ENCODE results near the gene PTGES2.

The PTGES2 gene

GRCh38 chr9:128127568-128127989 is at the start of gene PTGES2:
TSS of gene PTGES2 (minus strand) at chr9:128127729. CDS start at chr9:128127717, 12 bp downstream.
- Mint-ChIP-seq H3K27me3 (no peaks in the 10 kb centered on the region), H3K27ac (peak within 1 kb of the TSS; percentile 99), H3K4me3 (peak within 1 kb of the TSS; percentile 98), H3K4me1 (ENCODE audit: low read depth) (peaks cover 28% of the 10 kb centered on the region), H3K36me3 (no peaks in the 10 kb centered on the region), H3K9me3 (ENCODE audit: low read depth) (no peaks in the 10 kb centered on the region)

GRCh38 chr9:128175726-128176125 is 48.2 kb upstream of the PTGES2 start:
- H3K4me1 Mint-ChIP-seq (ENCODE audit: low read depth), result no peaks in the 10 kb centered on the region
- H3K4me3 Mint-ChIP-seq, result no peak overlapping the region
- no peaks in the 10 kb centered on the region for H3K9me3 Mint-ChIP-seq (ENCODE audit: low read depth)
- H3K36me3 Mint-ChIP-seq, result no peaks in the 10 kb centered on the region
- H3K27ac Mint-ChIP-seq, result no peak overlapping the region
- no peaks in the 10 kb centered on the region for H3K27me3 Mint-ChIP-seq

GRCh38 chr9:128175102-128175563 is 47.6 kb upstream of the PTGES2 start:
- Mint-ChIP-seq H3K27me3 (no peaks in the 10 kb centered on the region), H3K36me3 (no peaks in the 10 kb centered on the region), H3K27ac (no peak overlapping the region), H3K9me3 (ENCODE audit: low read depth) (no peaks in the 10 kb centered on the region), H3K4me1 (ENCODE audit: low read depth) (no peaks in the 10 kb centered on the region), H3K4me3 (no peak overlapping the region)

- H3K27me3 Mint-ChIP-seq, result no peaks in the 10 kb centered on the region
- H3K4me3 Mint-ChIP-seq, result no peak overlapping the region
- H3K9me3 Mint-ChIP-seq (ENCODE audit: low read depth), result no peaks in the 10 kb centered on the region
- no peaks in the 10 kb centered on the region for H3K36me3 Mint-ChIP-seq
- no peaks in the 10 kb centered on the region for H3K4me1 Mint-ChIP-seq (ENCODE audit: low read depth)
- no peak overlapping the region for H3K27ac Mint-ChIP-seq
Measured at GRCh38 chr9:128174062-128174461, 46.5 kb upstream of the PTGES2 start.

- peaks cover 3% of the 10 kb centered on the region for H3K36me3 Mint-ChIP-seq
- no peaks in the 10 kb centered on the region for H3K4me1 Mint-ChIP-seq (ENCODE audit: low read depth)
- H3K27me3 Mint-ChIP-seq, result no peaks in the 10 kb centered on the region
- H3K27ac Mint-ChIP-seq, result no peak overlapping the region
- H3K9me3 Mint-ChIP-seq (ENCODE audit: low read depth), result no peaks in the 10 kb centered on the region
- H3K4me3 Mint-ChIP-seq, result no peak overlapping the region
Measured at GRCh38 chr9:128169925-128170324, 42.4 kb upstream of the PTGES2 start.

GRCh38 chr9:128169492-128169891 is 42.0 kb upstream of the PTGES2 start:
- Mint-ChIP-seq H3K27me3 (no peaks in the 10 kb centered on the region), H3K27ac (no peak overlapping the region), H3K4me3 (no peak overlapping the region), H3K4me1 (ENCODE audit: low read depth) (no peaks in the 10 kb centered on the region), H3K36me3 (peaks cover 3% of the 10 kb centered on the region), H3K9me3 (ENCODE audit: low read depth) (no peaks in the 10 kb centered on the region)

GRCh38 chr9:128168731-128169308 is 41.3 kb upstream of the PTGES2 start:
- Mint-ChIP-seq H3K36me3 (peaks cover 3% of the 10 kb centered on the region), H3K4me1 (ENCODE audit: low read depth) (no peaks in the 10 kb centered on the region), H3K4me3 (no peak overlapping the region), H3K27ac (peak overlapping the region; percentile 1), H3K27me3 (no peaks in the 10 kb centered on the region), H3K9me3 (ENCODE audit: low read depth) (no peaks in the 10 kb centered on the region)

- Mint-ChIP-seq H3K36me3 (peaks cover 5% of the 10 kb centered on the region), H3K27me3 (no peaks in the 10 kb centered on the region), H3K4me3 (no peak overlapping the region), H3K27ac (no peak overlapping the region), H3K9me3 (ENCODE audit: low read depth) (no peaks in the 10 kb centered on the region), H3K4me1 (ENCODE audit: low read depth) (peaks cover 5% of the 10 kb centered on the region)
Measured at GRCh38 chr9:128167209-128167608, 39.7 kb upstream of the PTGES2 start.

GRCh38 chr9:128166169-128166568 is 38.6 kb upstream of the PTGES2 start:
- Mint-ChIP-seq H3K27ac (no peak overlapping the region), H3K36me3 (peaks cover 6% of the 10 kb centered on the region), H3K4me1 (ENCODE audit: low read depth) (peaks cover 9% of the 10 kb centered on the region), H3K4me3 (no peak overlapping the region), H3K27me3 (no peaks in the 10 kb centered on the region), H3K9me3 (ENCODE audit: low read depth) (no peaks in the 10 kb centered on the region)

- Mint-ChIP-seq H3K36me3 (peaks cover 6% of the 10 kb centered on the region), H3K27ac (no peak overlapping the region), H3K4me1 (ENCODE audit: low read depth) (peaks cover 15% of the 10 kb centered on the region), H3K4me3 (no peak overlapping the region), H3K27me3 (no peaks in the 10 kb centered on the region), H3K9me3 (ENCODE audit: low read depth) (no peaks in the 10 kb centered on the region)
Measured at GRCh38 chr9:128164307-128164885, 36.9 kb upstream of the PTGES2 start.

- Mint-ChIP-seq H3K27me3 (no peaks in the 10 kb centered on the region), H3K4me1 (ENCODE audit: low read depth) (peaks cover 18% of the 10 kb centered on the region), H3K36me3 (peaks cover 5% of the 10 kb centered on the region), H3K9me3 (ENCODE audit: low read depth) (no peaks in the 10 kb centered on the region), H3K27ac (no peak overlapping the region), H3K4me3 (no peak overlapping the region)
Measured at GRCh38 chr9:128163523-128164306, 36.2 kb upstream of the PTGES2 start.

- peaks cover 3% of the 10 kb centered on the region for H3K36me3 Mint-ChIP-seq
- H3K9me3 Mint-ChIP-seq (ENCODE audit: low read depth), result no peaks in the 10 kb centered on the region
- H3K27me3 Mint-ChIP-seq, result no peaks in the 10 kb centered on the region
- H3K4me3 Mint-ChIP-seq, result no peak overlapping the region
- H3K4me1 Mint-ChIP-seq (ENCODE audit: low read depth), result peaks cover 18% of the 10 kb centered on the region
- H3K27ac Mint-ChIP-seq, result no peak overlapping the region
Measured at GRCh38 chr9:128163027-128163515, 35.5 kb upstream of the PTGES2 start.

GRCh38 chr9:128162215-128163026 is 34.9 kb upstream of the PTGES2 start:
- no peaks in the 10 kb centered on the region for H3K27me3 Mint-ChIP-seq
- peak overlapping the region; percentile 84 for H3K4me3 Mint-ChIP-seq
- no peaks in the 10 kb centered on the region for H3K9me3 Mint-ChIP-seq (ENCODE audit: low read depth)
- H3K27ac Mint-ChIP-seq, result peak overlapping the region; percentile 35
- peaks cover 18% of the 10 kb centered on the region for H3K4me1 Mint-ChIP-seq (ENCODE audit: low read depth)
- H3K36me3 Mint-ChIP-seq, result peaks cover 3% of the 10 kb centered on the region

- H3K4me3 Mint-ChIP-seq, result peak overlapping the region; percentile 84
- no peaks in the 10 kb centered on the region for H3K27me3 Mint-ChIP-seq
- peaks cover 3% of the 10 kb centered on the region for H3K36me3 Mint-ChIP-seq
- H3K27ac Mint-ChIP-seq, result peak overlapping the region; percentile 69
- H3K4me1 Mint-ChIP-seq (ENCODE audit: low read depth), result peaks cover 18% of the 10 kb centered on the region
- H3K9me3 Mint-ChIP-seq (ENCODE audit: low read depth), result no peaks in the 10 kb centered on the region
Measured at GRCh38 chr9:128161215-128161902, 33.8 kb upstream of the PTGES2 start.

Measured in activated naive CD8-positive, alpha-beta T cell (primary cell).